GM18502 (cell line): ENCODE results near the gene TM7SF3.
A peak's percentile ranks its signal among the peaks of the same experiment; 100 is the strongest.
"Not testable (repeated sequence)": the region's sequence is repeated elsewhere in the genome, so short reads cannot be mapped to it uniquely, and the experiment has no call there.

Source experiments
- ATAC-seq: cut with Tn5 transposase; IDR thresholded peaks from one replicate; pipeline ENCODE4 v1.9.1; 2021; ENCODE audit warnings: mild to moderate bottlenecking; ENCODE audit not compliant: unreplicated experiment, poor library complexity

The TM7SF3 gene, protein sequence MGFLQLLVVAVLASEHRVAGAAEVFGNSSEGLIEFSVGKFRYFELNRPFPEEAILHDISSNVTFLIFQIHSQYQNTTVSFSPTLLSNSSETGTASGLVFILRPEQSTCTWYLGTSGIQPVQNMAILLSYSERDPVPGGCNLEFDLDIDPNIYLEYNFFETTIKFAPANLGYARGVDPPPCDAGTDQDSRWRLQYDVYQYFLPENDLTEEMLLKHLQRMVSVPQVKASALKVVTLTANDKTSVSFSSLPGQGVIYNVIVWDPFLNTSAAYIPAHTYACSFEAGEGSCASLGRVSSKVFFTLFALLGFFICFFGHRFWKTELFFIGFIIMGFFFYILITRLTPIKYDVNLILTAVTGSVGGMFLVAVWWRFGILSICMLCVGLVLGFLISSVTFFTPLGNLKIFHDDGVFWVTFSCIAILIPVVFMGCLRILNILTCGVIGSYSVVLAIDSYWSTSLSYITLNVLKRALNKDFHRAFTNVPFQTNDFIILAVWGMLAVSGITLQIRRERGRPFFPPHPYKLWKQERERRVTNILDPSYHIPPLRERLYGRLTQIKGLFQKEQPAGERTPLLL

DNA sequence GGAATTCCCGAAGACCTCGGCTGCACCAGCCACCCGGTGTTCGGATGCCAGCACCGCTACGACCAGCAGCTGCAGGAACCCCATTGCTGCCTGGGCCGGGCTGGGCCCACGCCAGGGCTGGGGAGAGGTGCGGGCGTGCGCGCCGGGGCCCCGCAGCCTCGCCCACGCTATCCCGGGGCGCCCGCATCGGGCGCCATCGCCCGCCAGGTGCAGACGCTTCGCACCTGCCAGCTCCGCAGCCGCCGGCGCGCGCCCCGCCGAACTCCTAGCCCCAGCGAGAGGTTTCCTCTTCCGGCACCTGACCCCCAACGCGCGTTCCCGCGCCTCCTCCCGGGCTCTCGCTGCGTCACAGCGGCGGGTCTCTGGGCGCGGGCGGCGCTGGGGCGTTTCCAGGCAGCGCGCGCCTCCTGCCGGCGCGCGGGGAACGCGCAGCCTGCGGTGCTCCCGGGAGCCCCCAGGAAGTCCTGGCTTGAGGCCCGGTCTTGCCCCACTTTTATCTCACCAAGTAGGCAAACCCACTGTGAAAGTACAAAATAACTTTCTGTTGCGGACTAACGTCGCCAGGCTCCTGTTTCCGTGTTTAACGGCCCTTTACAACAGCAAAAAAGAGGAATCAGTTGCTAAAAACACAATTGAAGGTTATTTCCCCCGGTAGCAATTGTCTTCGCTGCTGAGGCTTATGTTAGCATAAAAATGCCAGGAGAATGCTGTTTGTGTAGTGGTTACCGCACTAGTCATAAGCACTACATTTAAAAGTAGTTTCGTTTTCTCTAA is at the start of gene TM7SF3:
TSS of gene TM7SF3 (minus strand) at position 300 of the 774 bp plus-strand sequence. CDS start at position 84, 216 bp downstream.
- ATAC-seq, result peak; percentile 88

DNA sequence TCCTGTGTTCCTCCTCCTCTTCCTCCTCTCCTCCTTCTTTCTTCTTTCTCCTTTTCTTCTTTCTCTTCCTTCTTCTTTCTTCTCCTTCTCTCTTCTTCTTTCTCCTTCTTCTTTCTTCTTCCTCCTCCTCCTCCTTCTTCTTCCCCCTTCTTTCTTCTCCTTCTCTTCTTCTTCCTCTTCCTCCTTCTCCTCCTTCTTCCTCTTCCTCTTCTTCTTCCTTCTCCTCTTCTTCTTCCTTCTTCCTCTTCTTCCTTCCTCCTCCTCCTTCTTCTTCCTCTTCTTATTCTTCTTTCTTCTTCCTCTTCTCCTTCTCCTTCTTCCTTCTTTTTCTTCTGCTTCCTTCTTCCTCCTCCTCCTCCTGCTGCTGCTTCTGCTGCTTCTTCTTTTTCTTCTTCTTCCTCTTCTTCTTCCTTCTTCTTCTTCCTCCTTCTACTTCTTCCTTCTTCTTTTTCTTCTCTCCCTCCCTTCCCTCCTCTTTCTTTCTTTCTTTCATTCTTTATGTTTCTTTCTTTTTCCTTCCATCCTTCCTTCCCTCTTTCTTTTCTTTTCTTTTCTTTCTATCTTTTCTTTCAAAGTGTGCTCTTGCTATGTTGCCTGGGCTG is 49.2 kb upstream of the TM7SF3 start:
- ATAC-seq, result no peak

DNA sequence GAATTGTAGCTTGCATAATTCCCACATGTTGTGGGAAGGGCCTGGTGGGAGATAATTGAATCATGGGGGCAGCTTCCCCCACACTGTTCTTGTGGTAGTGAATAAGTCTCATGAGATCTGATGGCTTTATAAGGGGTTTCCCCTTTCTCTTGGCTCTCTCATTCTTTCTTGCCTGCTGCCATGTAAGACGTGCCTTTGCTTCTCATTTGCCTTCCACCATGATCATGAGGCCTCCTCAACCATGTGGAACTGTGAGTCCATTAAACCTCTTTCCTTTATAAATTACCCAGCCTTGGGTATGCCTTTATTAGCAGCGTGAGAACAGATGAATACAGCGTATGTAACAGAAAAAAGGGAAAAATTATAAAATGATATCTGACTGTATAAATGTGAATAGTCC is 47.1 kb upstream of the TM7SF3 start:
- no peak for ATAC-seq

DNA sequence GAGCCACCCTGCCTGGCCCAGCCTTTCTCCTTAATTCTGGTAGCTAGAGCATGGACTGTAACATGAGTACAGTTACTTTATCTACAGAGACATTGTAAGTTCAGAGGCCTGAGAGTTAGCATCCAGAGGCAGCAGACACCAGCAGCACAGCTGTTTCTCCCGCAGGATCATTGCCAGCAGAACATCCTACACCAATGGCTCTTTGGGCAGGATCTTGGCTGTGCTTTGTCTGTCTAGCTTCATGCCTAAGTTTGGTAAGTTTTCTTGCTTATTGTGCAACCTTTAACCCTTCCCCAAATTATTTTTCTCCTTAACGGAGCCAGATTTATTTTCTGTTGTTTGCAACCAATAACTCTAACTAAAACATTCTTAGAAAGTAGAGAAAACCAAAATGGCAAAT is 46.6 kb upstream of the TM7SF3 start:
- ATAC-seq, result no peak

DNA sequence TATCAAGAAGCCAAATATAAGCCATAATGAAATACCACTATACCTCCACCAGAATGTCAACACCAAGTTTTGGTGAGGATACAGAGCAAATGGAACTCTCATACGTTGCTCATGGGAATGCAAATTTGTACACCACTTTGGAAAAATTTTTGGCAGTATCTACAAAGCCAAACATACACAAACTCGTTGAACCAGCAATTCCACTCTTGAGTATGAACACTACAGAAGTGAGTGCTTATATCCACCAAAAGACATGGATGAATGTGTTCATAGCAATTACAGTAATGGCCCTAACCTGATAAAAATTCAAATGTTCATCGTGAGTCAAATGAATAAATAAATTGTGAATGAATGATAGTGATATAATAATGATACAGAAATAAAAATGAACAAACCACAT is 43.4 kb upstream of the TM7SF3 start:
- no peak for ATAC-seq

DNA sequence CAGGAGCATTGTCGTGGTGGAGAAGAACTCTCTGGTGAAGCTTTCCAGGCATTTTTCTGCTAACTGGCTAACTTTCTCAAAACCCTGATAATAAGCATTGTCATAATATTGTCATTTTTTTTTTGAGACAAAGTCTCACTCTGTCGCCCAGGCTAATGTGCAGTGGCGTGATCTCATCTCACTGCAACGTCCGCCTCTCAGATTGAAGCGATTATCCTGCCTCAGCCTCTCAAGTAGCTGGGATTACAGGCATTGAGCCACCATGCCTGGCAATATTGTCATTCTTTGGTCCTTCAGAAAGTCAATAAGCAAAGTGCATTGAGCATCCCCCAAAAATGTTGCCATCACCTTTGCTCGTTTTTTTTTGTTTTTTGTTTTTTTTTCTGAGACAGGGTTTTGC is 41.8 kb upstream of the TM7SF3 start:
- no peak for ATAC-seq

DNA sequence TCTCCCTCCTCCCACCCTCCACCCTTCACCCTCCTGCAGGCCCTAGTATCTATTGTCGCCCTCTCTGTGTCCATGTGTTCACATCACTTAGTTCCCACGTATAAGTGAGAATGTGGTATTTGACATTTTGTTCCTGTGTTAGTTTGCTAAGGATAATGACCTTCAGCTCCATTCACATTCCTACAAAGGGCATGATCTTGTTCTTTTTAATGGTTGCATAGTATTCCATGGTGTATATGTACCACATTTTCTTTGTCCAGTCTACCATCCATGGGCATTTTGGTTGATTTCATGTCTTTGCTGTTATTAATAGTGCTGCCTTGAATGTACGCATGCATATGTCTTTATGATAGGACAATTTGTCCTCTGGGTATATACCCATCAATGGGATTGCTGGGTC is 38.6 kb upstream of the TM7SF3 start:
- no peak for ATAC-seq

DNA sequence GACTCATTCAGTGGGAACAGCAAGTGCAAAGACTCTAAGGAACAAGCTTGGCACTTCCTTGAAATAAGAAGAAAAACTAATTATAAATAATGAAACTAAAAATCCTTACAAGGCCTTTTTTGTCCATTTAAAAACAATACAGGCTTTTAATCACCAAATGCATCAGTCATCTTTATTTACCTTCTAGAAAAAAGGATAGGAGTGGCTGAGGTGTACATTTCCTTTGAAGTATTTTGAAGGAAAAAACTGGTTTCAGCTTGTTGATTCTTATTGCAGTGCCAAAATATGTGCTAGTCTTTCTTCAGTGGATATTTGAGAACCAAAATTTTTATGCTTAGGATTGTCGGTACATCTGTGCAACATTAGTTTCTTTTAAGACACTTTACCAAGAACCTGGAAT is 38.0 kb upstream of the TM7SF3 start:
- ATAC-seq, result no peak

DNA sequence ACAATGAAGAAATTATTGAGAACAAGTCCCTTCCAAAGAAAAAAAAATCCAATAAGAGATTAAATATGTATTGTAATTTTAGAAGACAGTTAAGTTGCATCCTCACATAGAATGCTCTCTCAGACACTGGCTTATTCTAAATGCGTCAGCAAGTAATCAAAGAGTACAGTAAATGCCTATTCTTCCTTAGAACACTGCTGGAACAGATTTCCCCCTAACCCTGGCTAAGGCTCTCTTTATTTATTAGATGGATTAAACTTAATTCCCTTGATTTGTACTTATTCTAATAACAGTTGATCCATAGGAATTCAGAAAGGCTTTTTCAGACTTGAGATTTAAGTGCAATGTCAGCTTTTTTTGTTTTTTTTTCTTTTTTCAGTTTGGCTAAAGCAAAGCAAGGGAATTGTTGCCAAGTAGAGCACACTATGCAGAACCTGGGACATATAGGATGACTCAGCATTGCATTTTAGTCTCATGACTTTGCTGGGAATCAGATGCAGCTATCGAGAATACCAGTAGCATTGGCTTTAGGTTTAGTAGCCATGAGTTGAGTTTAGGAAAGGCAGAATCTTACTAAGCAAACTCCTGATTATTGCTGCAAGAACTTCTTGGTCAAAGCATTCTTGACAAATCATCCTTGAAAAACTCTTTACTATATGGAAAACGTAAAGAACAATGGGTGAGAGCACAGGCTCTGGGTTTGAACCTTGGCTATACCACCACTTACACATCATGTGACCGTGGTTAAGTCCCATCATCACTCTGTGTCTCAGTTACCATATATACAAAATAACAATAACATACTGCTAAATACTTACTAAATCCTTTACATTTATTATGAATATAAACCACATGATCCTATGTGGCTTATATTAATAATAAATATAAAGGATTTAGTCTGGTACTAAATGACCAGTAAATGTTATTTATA is 34.9 kb upstream of the TM7SF3 start:
- ATAC-seq, result no peak

DNA sequence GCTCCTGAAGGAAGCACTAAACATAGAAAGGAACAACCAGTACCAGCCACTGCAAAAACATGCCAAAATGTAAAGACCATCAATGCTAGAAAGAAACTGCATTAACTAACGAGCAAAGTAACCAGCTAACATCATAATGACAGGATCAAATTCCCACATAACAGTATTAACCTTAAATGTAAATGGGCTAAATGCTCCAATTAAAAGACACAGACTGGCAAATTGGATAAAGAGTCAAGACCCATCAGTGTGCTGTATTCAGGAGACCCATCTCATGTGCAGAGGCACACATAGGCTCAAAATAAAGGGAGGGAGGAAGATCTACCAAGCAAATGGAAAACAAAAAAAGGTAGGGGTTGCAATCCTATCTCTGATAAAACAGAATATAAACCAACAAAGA is 27.8 kb upstream of the TM7SF3 start:
- ATAC-seq, result not testable (repeated sequence)

DNA sequence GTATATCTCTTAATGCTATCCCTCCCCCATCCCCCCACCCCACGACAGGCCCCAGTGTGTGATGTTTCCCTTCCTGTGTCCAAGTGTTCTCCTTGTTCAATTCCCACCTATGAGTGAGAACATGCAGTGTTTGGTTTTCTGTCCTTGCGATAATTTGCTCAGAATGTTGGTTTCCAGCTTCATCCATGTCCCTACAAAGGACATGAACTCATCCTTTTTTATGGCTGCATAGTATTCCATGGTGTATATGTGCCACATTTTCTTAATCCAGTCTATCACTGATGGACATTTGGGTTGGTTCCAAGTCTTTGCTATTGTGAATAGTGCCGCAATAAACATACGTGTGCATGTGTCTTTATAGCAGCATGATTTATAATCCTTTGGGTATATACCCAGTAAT is 26.5 kb upstream of the TM7SF3 start:
- ATAC-seq, result not testable (repeated sequence)

DNA sequence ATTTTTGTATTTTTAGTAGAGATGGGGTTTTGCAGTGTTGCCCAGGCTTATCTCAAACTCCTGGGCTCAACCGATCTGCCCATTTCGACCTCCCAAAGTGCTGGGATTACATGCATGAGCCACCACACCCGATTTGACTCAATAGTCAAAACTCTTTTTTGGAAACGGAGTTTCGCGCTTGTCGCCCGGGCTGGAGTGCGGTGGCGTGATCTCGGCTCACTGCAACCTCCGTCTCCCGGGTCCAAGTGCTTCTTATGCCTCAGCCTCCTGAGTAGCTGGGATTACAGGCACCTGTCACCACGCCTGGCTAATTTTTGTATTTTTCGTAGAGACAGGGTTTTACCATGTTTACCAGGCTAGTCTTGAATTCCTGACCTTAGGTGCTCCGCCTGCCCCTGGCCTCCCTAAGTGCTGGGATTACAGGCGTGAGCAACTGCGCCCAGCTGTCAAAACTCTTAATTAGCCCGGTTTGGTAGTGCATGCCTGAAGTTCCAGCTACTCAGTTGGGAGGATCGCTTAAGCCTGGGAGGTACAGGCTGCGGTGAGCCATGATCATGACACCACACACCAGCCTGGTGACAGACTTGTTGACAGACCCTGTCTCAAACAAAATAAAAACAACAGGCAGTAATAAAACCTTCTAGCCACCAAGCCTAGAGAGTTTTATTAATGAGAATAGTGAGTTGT is 20.6 kb upstream of the TM7SF3 start:
- no peak for ATAC-seq

DNA sequence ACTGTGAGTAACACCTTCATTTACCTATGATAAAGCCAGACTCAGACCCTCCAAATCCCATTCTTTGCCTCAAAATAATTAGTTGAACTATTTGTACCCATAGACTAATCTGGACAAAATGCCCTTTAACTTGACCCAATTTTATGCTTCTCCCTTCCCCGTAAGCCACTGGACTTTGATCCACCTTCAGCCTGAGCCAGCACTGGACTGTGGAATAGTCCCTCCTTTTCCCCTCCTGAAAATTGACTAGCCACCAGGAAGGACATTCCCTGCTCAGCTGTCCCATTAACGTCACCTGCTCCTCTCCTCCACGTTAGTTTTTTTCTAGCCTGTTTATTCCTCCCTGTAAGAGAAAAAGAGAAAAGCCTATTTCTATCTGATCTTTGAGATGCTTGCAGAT is 18.5 kb upstream of the TM7SF3 start:
- ATAC-seq, result no peak

DNA sequence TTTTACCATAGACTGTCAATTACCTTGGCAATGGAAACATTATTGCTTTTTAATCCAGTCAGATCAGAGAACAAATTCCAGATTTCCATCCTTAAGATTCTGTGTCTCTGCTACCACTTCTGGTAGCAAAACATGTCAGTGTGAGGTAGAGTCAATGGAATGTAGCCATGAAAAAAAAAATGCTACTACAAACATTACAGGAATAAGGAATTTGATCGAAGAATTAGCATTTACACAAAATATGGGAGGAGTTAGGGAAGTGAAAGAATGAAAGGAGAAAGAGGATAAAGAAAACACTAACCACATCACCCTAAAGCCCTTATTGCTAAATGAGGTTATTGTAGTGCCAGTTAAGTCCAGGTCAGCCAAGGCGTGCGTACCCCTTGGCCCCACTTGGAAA is 17.3 kb upstream of the TM7SF3 start:
- ATAC-seq, result no peak

DNA sequence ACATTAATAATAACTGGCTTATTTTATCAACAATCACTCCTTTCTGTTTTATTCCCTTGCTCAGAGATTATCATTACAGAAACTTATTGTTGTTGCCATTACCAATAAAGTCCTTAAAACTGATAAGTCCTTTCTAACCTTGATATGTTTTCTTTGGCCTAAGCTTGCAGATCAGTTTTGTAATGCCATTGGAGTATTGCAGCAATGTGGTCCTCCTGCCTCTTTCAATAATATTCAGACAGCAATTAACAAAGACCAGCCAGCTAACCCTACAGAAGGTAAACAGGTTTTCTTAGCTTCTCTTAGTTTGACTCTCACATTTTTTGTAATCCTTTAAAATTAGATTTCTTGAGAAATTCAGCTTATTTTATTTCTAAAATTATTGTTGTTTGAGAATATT is 12.1 kb upstream of the TM7SF3 start:
- ATAC-seq, result no peak

DNA sequence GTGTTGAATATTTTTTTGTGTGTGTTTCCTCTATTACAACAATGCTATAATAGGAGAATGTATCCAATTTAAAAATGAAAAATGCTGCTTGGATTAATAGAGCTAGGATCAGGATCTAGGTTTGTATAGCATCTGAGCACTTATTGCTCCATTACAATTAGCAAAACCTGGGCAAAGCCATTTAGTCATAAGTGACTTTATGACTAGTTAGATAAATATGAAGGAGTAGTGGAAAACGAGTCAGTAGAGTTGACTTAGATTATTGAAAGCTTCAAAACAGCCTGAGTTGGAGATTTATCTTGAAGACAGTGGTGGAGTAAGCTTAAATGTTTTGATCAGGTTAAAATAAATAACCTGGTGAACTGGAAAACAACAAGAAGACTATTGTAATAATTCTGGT is 10.9 kb upstream of the TM7SF3 start:
- ATAC-seq, result no peak

DNA sequence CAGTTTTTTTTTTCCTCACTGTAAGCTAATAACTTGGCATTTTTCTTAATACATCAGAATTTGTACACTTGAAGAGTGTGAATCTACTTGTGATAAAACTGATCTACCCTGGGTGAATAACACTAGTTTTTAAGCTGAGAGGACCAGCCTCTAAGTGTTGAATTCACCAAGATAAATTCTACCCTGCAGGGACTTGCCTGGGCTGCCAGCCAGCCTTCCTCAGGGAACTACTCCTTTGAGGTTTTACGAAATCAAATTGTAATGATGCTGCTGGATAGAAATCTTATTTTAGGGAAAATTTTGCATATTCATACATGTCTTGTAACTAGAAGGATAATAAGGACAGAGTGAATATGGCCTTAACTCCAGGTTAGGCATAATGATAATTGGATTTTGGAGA is 10.1 kb upstream of the TM7SF3 start:
- no peak for ATAC-seq

DNA sequence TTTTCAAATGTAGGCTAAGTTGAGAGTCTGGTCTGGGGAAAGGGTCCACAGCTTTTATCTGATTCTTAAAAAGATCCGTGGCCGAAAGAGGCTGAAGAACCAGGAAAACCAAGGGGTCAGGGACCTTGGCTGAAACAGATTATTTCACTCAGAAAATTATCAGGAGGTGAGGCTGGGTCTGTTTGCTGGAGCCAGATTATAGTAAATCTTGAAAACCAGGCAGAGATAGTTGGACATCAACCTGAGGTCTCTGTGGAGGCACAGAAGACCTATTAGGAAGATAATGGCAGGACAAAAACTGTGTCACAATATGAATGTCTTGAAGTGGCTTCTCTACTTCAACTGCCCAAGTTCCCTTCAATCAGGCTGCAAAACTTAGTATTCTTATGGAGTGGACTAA is 6.6 kb upstream of the TM7SF3 start:
- ATAC-seq, result no peak

DNA sequence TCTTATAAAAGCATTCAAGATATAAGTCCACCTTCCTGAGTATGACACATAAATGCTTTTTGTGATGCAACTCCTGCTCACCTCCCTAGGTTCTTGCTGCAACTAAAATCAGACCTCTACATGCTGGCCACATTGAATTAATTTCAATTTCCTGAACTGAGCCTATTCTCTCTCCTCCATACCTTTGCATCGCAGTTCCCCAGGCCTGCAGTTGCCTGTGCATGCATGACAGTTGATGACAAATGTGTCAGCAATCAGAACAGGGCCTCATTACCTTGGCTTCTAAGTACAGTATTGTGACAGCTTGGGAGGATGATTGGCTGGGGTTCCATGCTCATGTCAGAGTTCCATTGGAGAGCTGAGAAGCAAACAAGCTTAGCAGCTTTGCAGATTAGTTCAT is 3.9 kb upstream of the TM7SF3 start:
- no peak for ATAC-seq
